Measurements from ENCODE around the gene CYBC1.
A peak's percentile ranks its signal among the peaks of the same experiment; 100 is the strongest.
"Not testable (repeated sequence)": the region's sequence is repeated elsewhere in the genome, so short reads cannot be mapped to it uniquely, and the experiment has no call there.

CYBC1 gene

GRCh38 chr17:82424001-82424862, 26.3 kb downstream of the CYBC1 start:
- Mint-ChIP-seq H3K36me3 (peaks cover 37% of the 10 kb centered on the region), H3K4me3 (no peak overlapping the region), H3K9me3 (peaks cover 2% of the 10 kb centered on the region), H3K27me3 (no peaks in the 10 kb centered on the region), H3K27ac (no peak overlapping the region), H3K4me1 (peaks cover 16% of the 10 kb centered on the region)
- ATAC-seq (ENCODE audit: low read depth) (peak; percentile 48), DNase-seq (ENCODE audit: low spot score in 2 of 2) (peak in 1 of 2 donors; percentile 38)

- peak overlapping the region; percentile 80 for H3K4me3 Mint-ChIP-seq
- H3K36me3 Mint-ChIP-seq: peaks cover 25% of the 10 kb centered on the region
- peaks cover 10% of the 10 kb centered on the region for H3K4me1 Mint-ChIP-seq
- DNase-seq (ENCODE audit: low spot score in 2 of 2) (no peak), ATAC-seq (ENCODE audit: low read depth) (no peak)
- H3K9me3 Mint-ChIP-seq: peaks cover 2% of the 10 kb centered on the region
- no peaks in the 10 kb centered on the region for H3K27me3 Mint-ChIP-seq
- peak overlapping the region; percentile 11 for H3K27ac Mint-ChIP-seq
These were observed 31.0 kb downstream of the CYBC1 start for GRCh38 chr17:82419540-82419939.

GRCh38 chr17:82418001-82418986, 32.3 kb downstream of the CYBC1 start, which contains the start of the genes HEXD and OGFOD3:
HEXD (plus strand) TSS chr17:82418347; CDS start chr17:82419800, 1,453 bp downstream.
OGFOD3 (minus strand) TSS chr17:82418586; CDS start chr17:82418485, 101 bp downstream.
- Mint-ChIP-seq H3K27ac (peak within 1 kb of the TSS; percentile 11), H3K27me3 (no peaks in the 10 kb centered on the region), H3K36me3 (peaks cover 24% of the 10 kb centered on the region), H3K4me1 (peaks cover 12% of the 10 kb centered on the region), H3K9me3 (peaks cover 2% of the 10 kb centered on the region), H3K4me3 (peak within 1 kb of the TSS; percentile 80)
- DNase-seq (ENCODE audit: low spot score in 2 of 2) (peak; percentile 90 to 94), ATAC-seq (ENCODE audit: low read depth) (peak; percentile 84)

- no peak for DNase-seq (ENCODE audit: low spot score in 2 of 2)
- no peaks in the 10 kb centered on the region for H3K9me3 Mint-ChIP-seq
- peaks cover 17% of the 10 kb centered on the region for H3K36me3 Mint-ChIP-seq
- H3K4me3 Mint-ChIP-seq: no peak overlapping the region
- H3K27me3 Mint-ChIP-seq: no peaks in the 10 kb centered on the region
- peaks cover 9% of the 10 kb centered on the region for H3K4me1 Mint-ChIP-seq
- no peak overlapping the region for H3K27ac Mint-ChIP-seq
- no peak for ATAC-seq (ENCODE audit: low read depth)
These were observed 33.8 kb downstream of the CYBC1 start for GRCh38 chr17:82416771-82417170.

- H3K4me3 Mint-ChIP-seq: no peak overlapping the region
- H3K36me3 Mint-ChIP-seq: peaks cover 14% of the 10 kb centered on the region
- no peaks in the 10 kb centered on the region for H3K9me3 Mint-ChIP-seq
- no peak overlapping the region for H3K27ac Mint-ChIP-seq
- H3K27me3 Mint-ChIP-seq: no peaks in the 10 kb centered on the region
- no peak for ATAC-seq (ENCODE audit: low read depth)
- H3K4me1 Mint-ChIP-seq: peaks cover 9% of the 10 kb centered on the region
- DNase-seq (ENCODE audit: low spot score in 2 of 2): no peak
These were observed 34.3 kb downstream of the CYBC1 start for GRCh38 chr17:82416264-82416663.

GRCh38 chr17:82415786-82416185, 34.8 kb downstream of the CYBC1 start:
- Mint-ChIP-seq H3K36me3 (peaks cover 9% of the 10 kb centered on the region), H3K9me3 (no peaks in the 10 kb centered on the region), H3K27ac (no peak overlapping the region), H3K4me1 (peaks cover 9% of the 10 kb centered on the region), H3K4me3 (no peak overlapping the region), H3K27me3 (no peaks in the 10 kb centered on the region)
- ATAC-seq (ENCODE audit: low read depth) (no peak), DNase-seq (ENCODE audit: low spot score in 2 of 2) (no peak)

GRCh38 chr17:82415336-82415735, 35.2 kb downstream of the CYBC1 start:
- ATAC-seq (ENCODE audit: low read depth) (no peak), DNase-seq (ENCODE audit: low spot score in 2 of 2) (no peak)
- H3K27me3 Mint-ChIP-seq: no peaks in the 10 kb centered on the region
- peaks cover 9% of the 10 kb centered on the region for H3K4me1 Mint-ChIP-seq
- peaks cover 9% of the 10 kb centered on the region for H3K36me3 Mint-ChIP-seq
- no peaks in the 10 kb centered on the region for H3K9me3 Mint-ChIP-seq
- no peak overlapping the region for H3K27ac Mint-ChIP-seq
- no peak overlapping the region for H3K4me3 Mint-ChIP-seq

- ATAC-seq (ENCODE audit: low read depth) (peak; percentile 16), DNase-seq (ENCODE audit: low spot score in 2 of 2) (peak; percentile 52 to 62)
- H3K27ac Mint-ChIP-seq: no peak overlapping the region
- H3K9me3 Mint-ChIP-seq: no peaks in the 10 kb centered on the region
- no peaks in the 10 kb centered on the region for H3K27me3 Mint-ChIP-seq
- no peak overlapping the region for H3K4me3 Mint-ChIP-seq
- peaks cover 7% of the 10 kb centered on the region for H3K4me1 Mint-ChIP-seq
- H3K36me3 Mint-ChIP-seq: peaks cover 4% of the 10 kb centered on the region
These were observed 35.8 kb downstream of the CYBC1 start for GRCh38 chr17:82414548-82415281.

- Mint-ChIP-seq H3K36me3 (peaks cover 9% of the 10 kb centered on the region), H3K27me3 (no peaks in the 10 kb centered on the region), H3K27ac (no peak overlapping the region), H3K9me3 (no peaks in the 10 kb centered on the region), H3K4me3 (no peak overlapping the region), H3K4me1 (peaks cover 8% of the 10 kb centered on the region)
- ATAC-seq (ENCODE audit: low read depth) (no peak), DNase-seq (ENCODE audit: low spot score in 2 of 2) (no peak)
These were observed 37.7 kb downstream of the CYBC1 start for GRCh38 chr17:82412535-82413520.

- H3K36me3 Mint-ChIP-seq: peaks cover 11% of the 10 kb centered on the region
- not testable (repeated sequence) for DNase-seq (ENCODE audit: low spot score in 2 of 2); H3K4me3 Mint-ChIP-seq; H3K4me1 Mint-ChIP-seq; H3K27me3 Mint-ChIP-seq; H3K27ac Mint-ChIP-seq; ATAC-seq (ENCODE audit: low read depth); H3K9me3 Mint-ChIP-seq
These were observed 38.5 kb downstream of the CYBC1 start for GRCh38 chr17:82412081-82412480.

GRCh38 chr17:82411396-82412053, 39.0 kb downstream of the CYBC1 start:
- Mint-ChIP-seq H3K4me3 (no peak overlapping the region), H3K4me1 (peaks cover 8% of the 10 kb centered on the region), H3K27me3 (no peaks in the 10 kb centered on the region), H3K36me3 (peaks cover 11% of the 10 kb centered on the region), H3K9me3 (no peaks in the 10 kb centered on the region), H3K27ac (no peak overlapping the region)
- ATAC-seq (ENCODE audit: low read depth) (no peak), DNase-seq (ENCODE audit: low spot score in 2 of 2) (no peak)

GRCh38 chr17:82410014-82410716, 40.4 kb downstream of the CYBC1 start:
- peaks cover 7% of the 10 kb centered on the region for H3K4me1 Mint-ChIP-seq

More at GRCh38 chr17:82410014-82410716, 40.4 kb downstream of the CYBC1 start:
- Mint-ChIP-seq H3K9me3 (no peaks in the 10 kb centered on the region), H3K4me3 (no peak overlapping the region), H3K36me3 (peaks cover 12% of the 10 kb centered on the region), H3K27me3 (no peaks in the 10 kb centered on the region), H3K27ac (no peak overlapping the region)
- ATAC-seq (ENCODE audit: low read depth) (no peak), DNase-seq (ENCODE audit: low spot score in 2 of 2) (no peak)

All from memory B cell (primary cell).